HepG2 (cell line): ENCODE results near the gene ICAM2.

Experiments
- CTCF ChIP-seq: sonication (generic); formaldehyde crosslinking; IDR thresholded peaks from 2 replicates; pipeline ENCODE4 v1.5.0; 2020; ENCODE audit warnings: mild to moderate bottlenecking, missing genetic modification reagents, moderate library complexity
- ELF4 ChIP-seq: sonication (generic); formaldehyde crosslinking; IDR thresholded peaks from 2 replicates; pipeline ENCODE4 v1.5.0; 2020; ENCODE audit warnings: missing genetic modification reagents, mild to moderate bottlenecking, moderate library complexity, borderline replicate concordance
- KLF13 ChIP-seq: sonication (generic); formaldehyde crosslinking; IDR thresholded peaks from 2 replicates; pipeline ENCODE4 v1.4.0; 2020; ENCODE audit warnings: mild to moderate bottlenecking, missing genetic modification reagents
- SIN3A ChIP-seq: IDR thresholded peaks from 2 replicates; pipeline ENCODE4 v1.6.1; 2011; ENCODE audit warnings: low read depth, mild to moderate bottlenecking, control low read depth, low read length, borderline replicate concordance
- ZNF18 ChIP-seq: sonication (generic); formaldehyde crosslinking; IDR thresholded peaks from 2 replicates; pipeline ENCODE4 v1.8.0; 2022; ENCODE audit warnings: mild to moderate bottlenecking, missing genetic modification reagents; ENCODE audit not compliant: insufficient replicate concordance

GRCh38 chr17:63998721-63999679 is 21.4 kb downstream of the ICAM2 start:
- TF ChIP-seq ELF4 (CRISPR knock-in tag) (no peak), KLF13 (CRISPR knock-in tag) (no peak), ZNF18 (CRISPR knock-in tag) (no peak), SIN3A (no peak), CTCF (CRISPR knock-in tag) (no peak)
